ENCODE results near the gene LGSN.
"Not testable (repeated sequence)": the region's sequence is repeated elsewhere in the genome, so short reads cannot be mapped to it uniquely, and the experiment has no call there.

The LGSN gene

GRCh38 chr6:63319939-63320338 lies at the start of gene LGSN:
LGSN (minus strand) TSS chr6:63319983; CDS start chr6:63319943, 40 bp downstream.
- Histone ChIP-seq H3K9ac (ENCODE audit: low read depth in 1 of 2, low read length in 2 of 2) (no peak within 1 kb of the TSS), H3K27me3 (ENCODE audit: control insufficient read depth in 1 of 2, insufficient read depth in 2 of 2, low read length in 2 of 2) (no peaks in the 10 kb centered on the region), H3K4me1 (ENCODE audit: control insufficient read depth in 1 of 2, insufficient read depth in 2 of 2, low read length in 2 of 2) (no peaks in the 10 kb centered on the region), H3K4me3 (ENCODE audit: low read depth in 1 of 2, low read length in 2 of 2) (no peak within 1 kb of the TSS), H3K27ac (ENCODE audit: low read depth, low read length) (no peak within 1 kb of the TSS), H3K36me3 (ENCODE audit: control insufficient read depth in 1 of 2, insufficient read depth in 2 of 2, low read length in 2 of 2) (no peaks in the 10 kb centered on the region), H3K9me3 (ENCODE audit: control insufficient read depth in 1 of 2, low read length in 2 of 2) (no peaks in the 10 kb centered on the region)

GRCh38 chr6:63368347-63368746 lies 48.6 kb upstream of the LGSN start:
- H3K27me3 ChIP-seq (ENCODE audit: control insufficient read depth in 1 of 2, insufficient read depth in 2 of 2, low read length in 2 of 2) = no peaks in the 10 kb centered on the region
- H3K9ac ChIP-seq (ENCODE audit: low read depth in 1 of 2, low read length in 2 of 2) = no peak overlapping the region
- no peaks in the 10 kb centered on the region for H3K4me1 ChIP-seq (ENCODE audit: control insufficient read depth in 1 of 2, insufficient read depth in 2 of 2, low read length in 2 of 2)
- no peaks in the 10 kb centered on the region for H3K36me3 ChIP-seq (ENCODE audit: control insufficient read depth in 1 of 2, insufficient read depth in 2 of 2, low read length in 2 of 2)
- H3K27ac ChIP-seq (ENCODE audit: low read depth, low read length) = no peak overlapping the region
- H3K9me3 ChIP-seq (ENCODE audit: control insufficient read depth in 1 of 2, low read length in 2 of 2) = no peaks in the 10 kb centered on the region
- H3K4me3 ChIP-seq (ENCODE audit: low read depth in 1 of 2, low read length in 2 of 2) = no peak overlapping the region

GRCh38 chr6:63362500-63363120 lies 42.8 kb upstream of the LGSN start:
- not testable (repeated sequence) for H3K4me3 ChIP-seq (ENCODE audit: low read depth in 1 of 2, low read length in 2 of 2); H3K9ac ChIP-seq (ENCODE audit: low read depth in 1 of 2, low read length in 2 of 2); H3K36me3 ChIP-seq (ENCODE audit: control insufficient read depth in 1 of 2, insufficient read depth in 2 of 2, low read length in 2 of 2); H3K4me1 ChIP-seq (ENCODE audit: control insufficient read depth in 1 of 2, insufficient read depth in 2 of 2, low read length in 2 of 2); H3K9me3 ChIP-seq (ENCODE audit: control insufficient read depth in 1 of 2, low read length in 2 of 2); H3K27me3 ChIP-seq (ENCODE audit: control insufficient read depth in 1 of 2, insufficient read depth in 2 of 2, low read length in 2 of 2); H3K27ac ChIP-seq (ENCODE audit: low read depth, low read length)

GRCh38 chr6:63357384-63357783 lies 37.6 kb upstream of the LGSN start:
- not testable (repeated sequence) for H3K27ac ChIP-seq (ENCODE audit: low read depth, low read length); H3K4me1 ChIP-seq (ENCODE audit: control insufficient read depth in 1 of 2, insufficient read depth in 2 of 2, low read length in 2 of 2); H3K4me3 ChIP-seq (ENCODE audit: low read depth in 1 of 2, low read length in 2 of 2); H3K9me3 ChIP-seq (ENCODE audit: control insufficient read depth in 1 of 2, low read length in 2 of 2); H3K36me3 ChIP-seq (ENCODE audit: control insufficient read depth in 1 of 2, insufficient read depth in 2 of 2, low read length in 2 of 2); H3K27me3 ChIP-seq (ENCODE audit: control insufficient read depth in 1 of 2, insufficient read depth in 2 of 2, low read length in 2 of 2); H3K9ac ChIP-seq (ENCODE audit: low read depth in 1 of 2, low read length in 2 of 2)

GRCh38 chr6:63355632-63356031 lies 35.8 kb upstream of the LGSN start:
- H3K27ac ChIP-seq (ENCODE audit: low read depth, low read length) = no peak overlapping the region
- H3K4me3 ChIP-seq (ENCODE audit: low read depth in 1 of 2, low read length in 2 of 2) = no peak overlapping the region
- no peaks in the 10 kb centered on the region for H3K9me3 ChIP-seq (ENCODE audit: control insufficient read depth in 1 of 2, low read length in 2 of 2)
- H3K36me3 ChIP-seq (ENCODE audit: control insufficient read depth in 1 of 2, insufficient read depth in 2 of 2, low read length in 2 of 2) = no peaks in the 10 kb centered on the region
- no peaks in the 10 kb centered on the region for H3K27me3 ChIP-seq (ENCODE audit: control insufficient read depth in 1 of 2, insufficient read depth in 2 of 2, low read length in 2 of 2)
- H3K9ac ChIP-seq (ENCODE audit: low read depth in 1 of 2, low read length in 2 of 2) = no peak overlapping the region
- peaks cover 10 to 14% of the 10 kb centered on the region in 2 donors for H3K4me1 ChIP-seq (ENCODE audit: control insufficient read depth in 1 of 2, insufficient read depth in 2 of 2, low read length in 2 of 2)

- Histone ChIP-seq H3K27me3 (ENCODE audit: control insufficient read depth in 1 of 2, insufficient read depth in 2 of 2, low read length in 2 of 2) (no peaks in the 10 kb centered on the region), H3K4me3 (ENCODE audit: low read depth in 1 of 2, low read length in 2 of 2) (no peak overlapping the region), H3K9ac (ENCODE audit: low read depth in 1 of 2, low read length in 2 of 2) (no peak overlapping the region), H3K27ac (ENCODE audit: low read depth, low read length) (no peak overlapping the region), H3K9me3 (ENCODE audit: control insufficient read depth in 1 of 2, low read length in 2 of 2) (no peaks in the 10 kb centered on the region), H3K36me3 (ENCODE audit: control insufficient read depth in 1 of 2, insufficient read depth in 2 of 2, low read length in 2 of 2) (no peaks in the 10 kb centered on the region), H3K4me1 (ENCODE audit: control insufficient read depth in 1 of 2, insufficient read depth in 2 of 2, low read length in 2 of 2) (peaks cover 10 to 14% of the 10 kb centered on the region in 2 donors)
Observed at GRCh38 chr6:63353286-63353630, 33.5 kb upstream of the LGSN start.

GRCh38 chr6:63352544-63353285 lies 32.9 kb upstream of the LGSN start:
- peak overlapping the region in 1 of 2 donors; percentile 34 for H3K4me3 ChIP-seq (ENCODE audit: low read depth in 1 of 2, low read length in 2 of 2)
- H3K27ac ChIP-seq (ENCODE audit: low read depth, low read length) = no peak overlapping the region
- H3K9me3 ChIP-seq (ENCODE audit: control insufficient read depth in 1 of 2, low read length in 2 of 2) = no peaks in the 10 kb centered on the region
- no peak overlapping the region for H3K9ac ChIP-seq (ENCODE audit: low read depth in 1 of 2, low read length in 2 of 2)
- H3K4me1 ChIP-seq (ENCODE audit: control insufficient read depth in 1 of 2, insufficient read depth in 2 of 2, low read length in 2 of 2) = peaks cover 10 to 14% of the 10 kb centered on the region in 2 donors
- no peaks in the 10 kb centered on the region for H3K36me3 ChIP-seq (ENCODE audit: control insufficient read depth in 1 of 2, insufficient read depth in 2 of 2, low read length in 2 of 2)
- H3K27me3 ChIP-seq (ENCODE audit: control insufficient read depth in 1 of 2, insufficient read depth in 2 of 2, low read length in 2 of 2) = no peaks in the 10 kb centered on the region

- H3K4me3 ChIP-seq (ENCODE audit: low read depth in 1 of 2, low read length in 2 of 2) = no peak overlapping the region
- no peaks in the 10 kb centered on the region for H3K36me3 ChIP-seq (ENCODE audit: control insufficient read depth in 1 of 2, insufficient read depth in 2 of 2, low read length in 2 of 2)
- H3K27ac ChIP-seq (ENCODE audit: low read depth, low read length) = no peak overlapping the region
- H3K9me3 ChIP-seq (ENCODE audit: control insufficient read depth in 1 of 2, low read length in 2 of 2) = no peaks in the 10 kb centered on the region
- H3K27me3 ChIP-seq (ENCODE audit: control insufficient read depth in 1 of 2, insufficient read depth in 2 of 2, low read length in 2 of 2) = no peaks in the 10 kb centered on the region
- no peak overlapping the region for H3K9ac ChIP-seq (ENCODE audit: low read depth in 1 of 2, low read length in 2 of 2)
- H3K4me1 ChIP-seq (ENCODE audit: control insufficient read depth in 1 of 2, insufficient read depth in 2 of 2, low read length in 2 of 2) = peaks cover 10 to 14% of the 10 kb centered on the region in 2 donors
Observed at GRCh38 chr6:63352069-63352543, 32.3 kb upstream of the LGSN start.

- H3K4me3 ChIP-seq (ENCODE audit: low read depth in 1 of 2, low read length in 2 of 2) = no peak overlapping the region
- no peaks in the 10 kb centered on the region for H3K27me3 ChIP-seq (ENCODE audit: control insufficient read depth in 1 of 2, insufficient read depth in 2 of 2, low read length in 2 of 2)
- H3K27ac ChIP-seq (ENCODE audit: low read depth, low read length) = no peak overlapping the region
- H3K9ac ChIP-seq (ENCODE audit: low read depth in 1 of 2, low read length in 2 of 2) = no peak overlapping the region
- H3K4me1 ChIP-seq (ENCODE audit: control insufficient read depth in 1 of 2, insufficient read depth in 2 of 2, low read length in 2 of 2) = peaks cover 10 to 14% of the 10 kb centered on the region in 2 donors
- H3K9me3 ChIP-seq (ENCODE audit: control insufficient read depth in 1 of 2, low read length in 2 of 2) = no peaks in the 10 kb centered on the region
- no peaks in the 10 kb centered on the region for H3K36me3 ChIP-seq (ENCODE audit: control insufficient read depth in 1 of 2, insufficient read depth in 2 of 2, low read length in 2 of 2)
Observed at GRCh38 chr6:63349401-63349800, 29.6 kb upstream of the LGSN start.

GRCh38 chr6:63348836-63349235 lies 29.1 kb upstream of the LGSN start:
- Histone ChIP-seq H3K36me3 (ENCODE audit: control insufficient read depth in 1 of 2, insufficient read depth in 2 of 2, low read length in 2 of 2) (no peaks in the 10 kb centered on the region), H3K4me3 (ENCODE audit: low read depth in 1 of 2, low read length in 2 of 2) (no peak overlapping the region), H3K4me1 (ENCODE audit: control insufficient read depth in 1 of 2, insufficient read depth in 2 of 2, low read length in 2 of 2) (peaks cover 10 to 14% of the 10 kb centered on the region in 2 donors), H3K9me3 (ENCODE audit: control insufficient read depth in 1 of 2, low read length in 2 of 2) (no peaks in the 10 kb centered on the region), H3K27me3 (ENCODE audit: control insufficient read depth in 1 of 2, insufficient read depth in 2 of 2, low read length in 2 of 2) (no peaks in the 10 kb centered on the region), H3K27ac (ENCODE audit: low read depth, low read length) (no peak overlapping the region), H3K9ac (ENCODE audit: low read depth in 1 of 2, low read length in 2 of 2) (no peak overlapping the region)
